GF-D8 (cell line): ENCODE results near the gene SMIM30.
"Not testable (repeated sequence)": the region's sequence is repeated elsewhere in the genome, so short reads cannot be mapped to it uniquely, and the experiment has no call there.

Experiments used
- DNase-seq: peaks from one replicate; lab custom pipeline; 2025; lab: John Stamatoyannopoulos, UW

The SMIM30 gene

GRCh38 chr7:113118074-113118959 is at the start of gene SMIM30:
Gene SMIM30, minus strand, starts transcription at chr7:113118554. Its CDS starts 976 bp downstream, at chr7:113117578.
- DNase-seq = peak; percentile 72

GRCh38 chr7:113166176-113166575 is 47.8 kb upstream of the SMIM30 start:
- DNase-seq = not testable (repeated sequence)

GRCh38 chr7:113161050-113161449 is 42.7 kb upstream of the SMIM30 start:
- no peak for DNase-seq

GRCh38 chr7:113159746-113160339 is 41.5 kb upstream of the SMIM30 start:
- no peak for DNase-seq

GRCh38 chr7:113158756-113159155 is 40.4 kb upstream of the SMIM30 start:
- no peak for DNase-seq

- no peak for DNase-seq
Measured at GRCh38 chr7:113154117-113154516, 35.8 kb upstream of the SMIM30 start.

GRCh38 chr7:113144817-113145216 is 26.5 kb upstream of the SMIM30 start:
- DNase-seq = no peak

- no peak for DNase-seq
Measured at GRCh38 chr7:113143486-113144257, 25.3 kb upstream of the SMIM30 start.

GRCh38 chr7:113142385-113143119 is 24.2 kb upstream of the SMIM30 start:
- DNase-seq = no peak

- no peak for DNase-seq
Measured at GRCh38 chr7:113141803-113142202, 23.4 kb upstream of the SMIM30 start.

- no peak for DNase-seq
Measured at GRCh38 chr7:113140956-113141355, 22.6 kb upstream of the SMIM30 start.

- DNase-seq = no peak
Measured at GRCh38 chr7:113137241-113137640, 18.9 kb upstream of the SMIM30 start.

- no peak for DNase-seq
Measured at GRCh38 chr7:113134025-113134424, 15.7 kb upstream of the SMIM30 start.

GRCh38 chr7:113131367-113131766 is 13.0 kb upstream of the SMIM30 start:
- no peak for DNase-seq

GRCh38 chr7:113128031-113128430 is 9.7 kb upstream of the SMIM30 start:
- DNase-seq = no peak

GRCh38 chr7:113125728-113126127 is 7.4 kb upstream of the SMIM30 start:
- no peak for DNase-seq

GRCh38 chr7:113122744-113123143 is 4.4 kb upstream of the SMIM30 start:
- DNase-seq = no peak

GRCh38 chr7:113120647-113121046 is 2.3 kb upstream of the SMIM30 start:
- no peak for DNase-seq

- no peak for DNase-seq
Measured at GRCh38 chr7:113119429-113119828, 1.1 kb upstream of the SMIM30 start.

GRCh38 chr7:113117374-113117774 is 980 bp downstream of the SMIM30 start:
- not testable (repeated sequence) for DNase-seq

GRCh38 chr7:113113912-113114311 is 4.4 kb downstream of the SMIM30 start:
- DNase-seq = no peak

GRCh38 chr7:113109718-113110117 is 8.6 kb downstream of the SMIM30 start:
- no peak for DNase-seq
